GM13976 (cell line): ENCODE results near the gene RNF11.

Experiments used
- DNase-seq: peaks from one replicate; pipeline ENCODE4 v3.0.0; 2012; ENCODE audit warnings: low spot score
- CTCF ChIP-seq: IDR thresholded peaks from 2 replicates; pipeline ENCODE4 v1.5.1; 2012; ENCODE audit warnings: borderline replicate concordance, mild to moderate bottlenecking; ENCODE audit not compliant: insufficient read depth; ENCODE audit errors: extremely low read depth, missing control alignments, control extremely low read depth
- in situ Hi-C: fragments of 300-500 bp; cut with MboI; formaldehyde crosslinking; loops from one replicate; pipeline ENCODE4 v1.12.0; 2022; ENCODE audit warnings: low sequenced_read_pairs, mixed read lengths, inconsistent platforms; ENCODE audit not compliant: unreplicated experiment

Gene RNF11

DNA sequence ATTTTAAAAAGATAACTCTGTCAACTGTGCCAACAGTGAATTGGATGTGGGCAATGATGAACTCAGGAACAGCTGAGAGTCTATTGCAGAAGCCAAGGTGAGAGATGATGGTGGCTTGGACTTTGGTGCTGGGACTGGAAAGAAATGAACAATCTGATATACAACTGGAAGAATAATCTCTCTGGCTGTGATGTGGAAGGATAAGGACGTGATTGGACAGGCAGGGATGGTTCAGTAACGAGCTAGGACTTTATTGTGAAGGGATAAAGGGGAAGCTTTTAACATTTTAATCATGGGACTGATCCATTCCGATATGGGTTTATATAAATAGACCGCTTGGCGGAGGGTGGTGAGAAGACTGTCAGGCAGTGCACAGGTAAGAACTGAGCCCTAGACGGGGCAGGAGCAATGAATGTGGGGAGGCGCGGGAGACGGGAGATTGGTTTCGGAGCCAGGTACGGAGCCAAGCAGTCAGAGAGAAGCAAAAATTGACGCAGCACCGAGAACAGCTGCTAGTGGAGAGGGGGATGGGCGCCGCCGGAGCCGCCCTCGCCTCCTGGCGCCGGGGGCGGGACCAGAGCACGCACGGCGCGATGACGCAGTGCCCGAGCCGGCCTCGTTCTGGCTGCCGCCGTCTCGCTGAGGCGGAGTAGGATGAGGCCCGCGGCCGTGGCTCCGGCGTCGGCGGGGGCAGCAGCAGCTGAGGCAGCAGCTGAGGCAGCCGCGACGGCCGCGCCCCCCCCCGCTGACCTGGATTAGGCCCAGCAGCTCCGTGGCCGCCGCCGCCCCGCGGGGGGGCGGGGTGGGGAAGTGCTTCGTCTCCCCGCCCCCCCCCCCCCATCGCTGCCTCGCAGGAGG, at the start of gene RNF11:
Gene RNF11, plus strand, starts transcription at position 601 of the 858 bp plus-strand sequence. CDS start 484 bp downstream, outside the sequence.
- TF ChIP-seq CTCF = no peak
- in situ Hi-C loops = no loop called here
- DNase-seq = peak; percentile 95

DNA sequence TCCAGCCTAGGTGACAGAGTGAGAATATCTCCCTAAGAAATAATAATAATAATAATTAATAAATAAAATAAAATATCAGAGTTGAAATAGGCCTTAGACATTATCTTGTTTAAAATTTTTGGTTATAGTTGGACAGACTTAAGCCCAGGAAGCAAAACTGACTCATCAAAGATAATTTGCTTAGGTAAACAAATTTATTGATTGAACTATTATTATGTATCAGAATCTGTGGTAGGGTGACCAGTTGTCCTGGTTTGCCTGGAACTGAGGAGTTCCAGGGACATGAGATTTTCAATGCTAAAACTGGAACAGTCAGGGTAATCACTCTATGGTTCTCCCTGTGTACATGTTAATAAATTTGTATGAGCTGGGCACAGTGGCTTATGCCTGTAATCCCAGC, 47.8 kb upstream of the RNF11 start:
- in situ Hi-C loops = loop anchor here (10.0 kb wide), 1 partner anchor 313 kb away; no protein-coding TSS in a partner anchor
- no peak for TF ChIP-seq CTCF
- no peak for DNase-seq

- DNase-seq = peak; percentile 73
- peak; percentile 81 for TF ChIP-seq CTCF
- in situ Hi-C loops = loop anchor here (10.0 kb wide), 2 partner anchors 315 to 415 kb away; no protein-coding TSS in a partner anchor
Observed at GRCh38 chr1:51189421-51190073, 46.5 kb upstream of the RNF11 start.

- DNase-seq = no peak
- no peak for TF ChIP-seq CTCF
- in situ Hi-C loops = loop anchor here (10.0 kb wide), 1 partner anchor 416 kb away; no protein-coding TSS in a partner anchor
Observed at GRCh38 chr1:51190961-51191360, 45.1 kb upstream of the RNF11 start.

DNA sequence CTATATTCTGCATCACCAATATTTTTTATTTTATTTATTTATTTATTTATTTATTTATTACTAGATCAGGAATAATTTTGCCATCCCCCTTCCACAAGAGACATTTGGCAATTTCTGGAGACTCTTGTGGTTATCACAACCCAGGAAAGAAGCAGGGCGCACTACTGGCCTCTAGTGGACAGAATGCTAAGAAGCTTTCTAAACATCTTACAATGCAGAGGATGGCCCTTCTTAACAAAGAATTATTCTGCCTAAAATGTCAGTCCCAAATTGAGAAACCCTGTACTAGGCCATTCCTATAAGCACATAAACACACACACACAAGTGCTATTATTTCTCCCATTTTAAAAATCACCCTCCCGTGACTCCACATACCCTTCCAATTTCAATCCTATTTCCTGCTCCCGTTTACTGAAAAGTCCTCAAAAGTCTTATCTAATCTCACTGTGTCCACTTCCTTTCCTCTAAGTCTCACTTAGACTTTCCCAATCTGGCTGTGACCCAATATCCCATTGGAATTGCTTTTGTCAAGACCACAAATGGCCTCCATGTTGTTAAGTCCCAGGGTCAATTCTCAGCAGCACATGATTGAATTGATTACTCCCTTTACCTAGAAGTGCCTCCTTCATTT, 43.7 kb upstream of the RNF11 start:
- peak; percentile 55 for DNase-seq
- in situ Hi-C loops = loop anchor here (10.0 kb wide), 1 partner anchor 418 kb away; no protein-coding TSS in a partner anchor
- TF ChIP-seq CTCF = peak; percentile 80

DNA sequence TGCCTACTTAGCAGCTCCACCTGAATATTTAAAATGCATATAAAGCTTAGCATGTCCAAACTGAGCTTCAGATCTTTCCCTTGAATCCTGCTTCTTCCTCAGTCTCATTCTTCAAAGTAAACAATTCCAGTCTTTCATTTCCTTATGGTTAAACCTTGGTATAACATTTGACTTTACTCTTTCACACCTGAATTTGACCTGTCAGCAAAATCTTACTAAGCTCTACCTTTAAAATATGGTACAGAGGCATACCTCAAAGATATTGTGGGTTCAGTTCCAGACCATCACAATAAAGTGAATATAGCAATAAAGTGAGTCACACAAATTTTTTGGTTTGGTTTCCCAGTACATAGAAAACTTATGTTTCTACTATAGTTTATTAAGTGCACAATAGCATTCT, 42.5 kb upstream of the RNF11 start:
- DNase-seq = no peak
- no peak for TF ChIP-seq CTCF
- in situ Hi-C loops = loop anchor here (10.0 kb wide), 1 partner anchor 419 kb away; no protein-coding TSS in a partner anchor
